ENCODE data around the gene CNN3. TPM values are rescaled to one million over a fixed set of nuclear protein-coding genes. Genes with fewer than 3 reads are reported as not detected.
A peak's percentile ranks its signal among the peaks of the same experiment; 100 is the strongest.

CNN3 gene
- total and polyA plus RNA-seq, 12 donors, result 28.0 to 108 (median 62.5) TPM

DNA sequence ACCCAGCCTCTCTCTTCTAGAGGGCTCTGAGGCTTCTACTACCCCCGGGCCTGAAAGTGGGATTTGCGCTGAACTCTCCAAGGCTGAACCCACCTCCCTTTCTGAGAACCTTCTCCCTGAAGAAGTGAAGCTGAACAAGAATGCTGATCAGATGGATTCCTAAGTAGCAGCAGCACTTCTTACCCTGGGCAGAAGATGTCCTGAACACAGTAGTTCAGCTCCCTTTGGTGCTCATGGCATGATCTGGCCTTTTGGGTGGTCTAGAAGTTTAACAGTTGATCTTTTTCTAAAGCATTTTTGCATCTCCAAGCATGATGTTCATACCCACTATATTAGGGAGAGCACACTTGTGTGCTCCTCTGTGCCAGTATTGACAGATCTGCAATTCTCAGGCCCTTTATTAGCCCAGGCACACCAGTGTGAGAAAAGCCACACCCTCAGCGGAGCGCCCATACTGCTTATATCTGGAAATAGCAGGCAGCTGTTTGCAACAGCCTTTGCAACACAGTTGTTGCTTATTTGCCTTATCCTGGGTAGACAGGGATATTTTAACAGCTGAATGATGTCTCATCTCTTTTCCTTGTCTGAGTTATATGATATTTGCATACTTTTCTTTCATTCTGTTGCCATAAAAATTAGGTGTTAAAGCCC is 34.2 kb downstream of the CNN3 start:
- no peak for DNase-seq
- TF ChIP-seq, protein P1, sequence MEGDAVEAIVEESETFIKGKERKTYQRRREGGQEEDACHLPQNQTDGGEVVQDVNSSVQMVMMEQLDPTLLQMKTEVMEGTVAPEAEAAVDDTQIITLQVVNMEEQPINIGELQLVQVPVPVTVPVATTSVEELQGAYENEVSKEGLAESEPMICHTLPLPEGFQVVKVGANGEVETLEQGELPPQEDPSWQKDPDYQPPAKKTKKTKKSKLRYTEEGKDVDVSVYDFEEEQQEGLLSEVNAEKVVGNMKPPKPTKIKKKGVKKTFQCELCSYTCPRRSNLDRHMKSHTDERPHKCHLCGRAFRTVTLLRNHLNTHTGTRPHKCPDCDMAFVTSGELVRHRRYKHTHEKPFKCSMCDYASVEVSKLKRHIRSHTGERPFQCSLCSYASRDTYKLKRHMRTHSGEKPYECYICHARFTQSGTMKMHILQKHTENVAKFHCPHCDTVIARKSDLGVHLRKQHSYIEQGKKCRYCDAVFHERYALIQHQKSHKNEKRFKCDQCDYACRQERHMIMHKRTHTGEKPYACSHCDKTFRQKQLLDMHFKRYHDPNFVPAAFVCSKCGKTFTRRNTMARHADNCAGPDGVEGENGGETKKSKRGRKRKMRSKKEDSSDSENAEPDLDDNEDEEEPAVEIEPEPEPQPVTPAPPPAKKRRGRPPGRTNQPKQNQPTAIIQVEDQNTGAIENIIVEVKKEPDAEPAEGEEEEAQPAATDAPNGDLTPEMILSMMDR (IDR thresholded peaks at IDR 0.05), result no peak
- WGBS, 2 donors, result 80 to 97% methylated on average over 4 of the region's 4 CpGs

DNA sequence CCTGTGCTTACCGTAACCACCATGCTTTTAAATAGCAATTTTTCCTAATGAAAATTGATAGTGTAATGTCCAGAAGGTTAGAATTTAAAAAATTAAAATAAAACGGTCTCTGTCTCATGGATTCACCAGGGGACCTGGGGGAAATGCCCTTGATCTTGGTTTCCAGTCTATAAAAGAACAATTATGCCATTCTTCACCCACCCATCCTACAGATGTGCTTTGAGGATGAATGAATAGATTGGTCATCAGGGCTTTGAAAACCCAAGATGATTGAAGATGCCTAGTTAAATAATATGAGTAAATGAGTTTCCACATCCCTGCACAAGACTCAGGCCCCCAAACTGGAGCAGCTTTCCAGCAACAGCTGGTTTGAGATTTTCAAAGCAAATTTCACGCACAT is 38.7 kb downstream of the CNN3 start:
- Histone ChIP-seq H3K27ac (no peak overlapping the region), H3K27me3 (no peaks in the 10 kb centered on the region), H3K4me3 (no peak overlapping the region), H3K9me3 (no peaks in the 10 kb centered on the region), H3K4me1 (peaks cover 5 to 13% (median 9%) of the 10 kb centered on the region in 9 donors), H3K36me3 (peaks cover 0 to 23% (median 0%) of the 10 kb centered on the region in 9 donors)
- intact Hi-C loops (cut with DNase I), result no loop called here
- DNase-seq (no peak), ATAC-seq (no peak)
- TF ChIP-seq, protein P1 (IDR thresholded peaks at IDR 0.05), result no peak
- WGBS, 2 donors, result 85 to 86% methylated on average over 3 of the region's 3 CpGs

More for the DNA sequence above, 34.2 kb downstream of the CNN3 start:
- intact Hi-C loops (cut with DNase I), result no loop called here
- peak in 1 of 8 donors; percentile 22 for ATAC-seq
- H3K9me3 ChIP-seq, result no peaks in the 10 kb centered on the region
- H3K4me1 ChIP-seq, result no peaks in the 10 kb centered on the region
- no peak overlapping the region for H3K4me3 ChIP-seq
- H3K27me3 ChIP-seq, result no peaks in the 10 kb centered on the region
- H3K36me3 ChIP-seq, result peaks cover 0 to 68% (median 32%) of the 10 kb centered on the region in 9 donors
- H3K27ac ChIP-seq, result no peak overlapping the region

DNA sequence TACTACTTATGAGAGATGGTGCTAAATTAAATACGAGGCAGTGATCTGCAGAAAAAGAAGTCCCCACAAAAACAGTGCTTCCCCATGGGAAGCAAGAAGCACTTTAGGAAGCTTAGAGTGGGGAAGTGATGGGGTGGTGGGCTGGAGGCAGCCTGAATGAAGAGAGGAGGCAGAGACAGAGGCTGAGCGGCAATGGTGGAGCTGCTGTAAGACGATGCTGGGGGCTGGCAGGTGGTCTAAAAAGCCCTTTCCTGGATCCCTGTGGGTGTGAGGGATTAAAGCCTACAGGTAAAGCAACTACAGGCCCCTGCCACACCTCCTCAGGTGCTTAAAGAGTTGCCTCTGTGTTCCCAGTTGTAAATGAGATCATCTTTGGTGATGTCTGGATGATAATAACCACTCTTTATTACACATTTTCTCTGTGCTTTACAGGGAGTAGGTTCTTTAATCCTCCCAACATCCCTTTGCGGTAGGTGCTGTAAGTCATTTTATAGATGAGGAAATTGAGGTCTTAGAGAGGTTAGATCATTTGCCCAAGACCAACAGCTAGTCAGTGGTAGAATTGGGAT is 39.2 kb downstream of the CNN3 start:
- intact Hi-C loops (cut with DNase I), result no loop called here
- TF ChIP-seq, protein P1 (IDR thresholded peaks at IDR 0.05), result no peak
- Histone ChIP-seq H3K27me3 (no peaks in the 10 kb centered on the region), H3K36me3 (peaks cover 0 to 19% (median 0%) of the 10 kb centered on the region in 9 donors), H3K4me3 (no peak overlapping the region), H3K27ac (no peak overlapping the region), H3K4me1 (peaks cover 5 to 14% (median 9%) of the 10 kb centered on the region in 9 donors), H3K9me3 (no peaks in the 10 kb centered on the region)
- WGBS, 2 donors, result 79 to 81% methylated on average over 4 of the region's 4 CpGs
- no peak for DNase-seq
- ATAC-seq, result no peak

DNA sequence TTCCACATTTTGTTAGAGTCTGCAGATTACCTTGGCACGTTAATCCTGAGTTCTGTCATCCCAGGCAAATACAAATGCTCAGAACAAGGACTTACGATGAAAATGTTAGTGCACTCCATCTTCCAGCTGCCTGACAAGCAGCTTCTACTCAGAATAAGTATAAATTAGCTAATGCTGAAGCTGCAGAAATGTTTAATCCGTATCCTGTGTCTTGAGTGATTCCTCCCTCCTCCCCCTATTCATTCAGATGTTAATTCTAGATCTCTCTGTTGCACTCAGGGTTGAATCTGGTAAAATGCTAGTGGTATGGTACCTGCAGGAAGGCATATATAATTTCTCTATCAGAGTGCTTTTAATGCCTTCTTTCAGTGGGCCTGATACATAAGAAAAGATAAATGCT is 39.8 kb downstream of the CNN3 start:
- intact Hi-C loops (cut with DNase I), result no loop called here
- peaks cover 0 to 13% (median 0%) of the 10 kb centered on the region in 9 donors for H3K36me3 ChIP-seq
- 73 to 88% methylated on average over 3 of the region's 3 CpGs for WGBS, 2 donors
- ATAC-seq (no peak), DNase-seq (no peak)
- TF ChIP-seq, protein P1 (IDR thresholded peaks at IDR 0.05), result no peak
- no peaks in the 10 kb centered on the region for H3K9me3 ChIP-seq
- H3K4me1 ChIP-seq, result peaks cover 5 to 14% (median 9%) of the 10 kb centered on the region in 9 donors
- H3K27me3 ChIP-seq, result no peaks in the 10 kb centered on the region
- no peak overlapping the region for H3K27ac ChIP-seq
- H3K4me3 ChIP-seq, result no peak overlapping the region
